Raji (cell line): ENCODE results near the gene ZDHHC11B.

Source experiments
- POLR2A ChIP-seq: IDR thresholded peaks from 2 replicates; pipeline ENCODE4 v1.6.1; 2011; ENCODE audit warnings: low read depth, low read length, control low read depth; ENCODE audit not compliant: insufficient read depth

Gene ZDHHC11B

DNA sequence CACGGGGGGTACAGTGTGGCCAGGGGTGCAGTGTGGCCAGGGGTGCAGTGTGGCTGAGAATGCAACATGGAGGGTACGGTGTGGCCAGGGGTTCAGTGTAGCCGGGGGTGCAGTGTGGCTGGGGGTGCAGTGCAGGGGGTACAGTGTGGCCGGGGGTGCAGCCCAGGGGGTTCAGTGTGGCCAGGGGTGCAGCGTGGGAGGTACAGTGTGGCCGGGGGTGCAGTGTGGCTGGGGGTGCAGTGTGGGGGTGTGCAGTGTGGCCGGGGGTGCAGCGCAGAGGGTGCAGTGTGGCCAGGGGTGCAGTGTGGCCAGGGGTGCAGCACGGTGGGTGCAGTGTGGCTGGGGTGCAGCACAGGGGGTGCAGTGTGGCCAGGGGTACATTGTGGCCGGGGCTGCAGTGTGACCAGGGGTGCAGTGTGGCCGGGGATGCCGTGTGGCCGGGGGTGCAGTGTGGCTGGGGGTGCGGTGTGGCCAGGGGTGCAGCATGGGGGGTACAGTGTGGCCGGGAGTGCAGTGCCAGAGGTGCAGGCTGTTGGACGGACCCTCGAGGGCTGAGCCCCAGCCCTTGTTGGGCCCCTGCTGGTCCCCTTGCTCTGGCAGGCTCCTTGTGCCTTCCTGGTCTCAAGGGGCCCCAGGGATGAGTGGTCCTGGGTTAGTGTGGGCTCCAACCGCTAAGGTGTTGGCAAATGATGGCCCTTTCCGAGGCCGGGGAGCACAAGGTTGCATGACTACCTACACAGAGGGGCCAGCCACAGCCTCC, 109.2 kb downstream of the ZDHHC11B start:
- no peak for TF ChIP-seq POLR2A

DNA sequence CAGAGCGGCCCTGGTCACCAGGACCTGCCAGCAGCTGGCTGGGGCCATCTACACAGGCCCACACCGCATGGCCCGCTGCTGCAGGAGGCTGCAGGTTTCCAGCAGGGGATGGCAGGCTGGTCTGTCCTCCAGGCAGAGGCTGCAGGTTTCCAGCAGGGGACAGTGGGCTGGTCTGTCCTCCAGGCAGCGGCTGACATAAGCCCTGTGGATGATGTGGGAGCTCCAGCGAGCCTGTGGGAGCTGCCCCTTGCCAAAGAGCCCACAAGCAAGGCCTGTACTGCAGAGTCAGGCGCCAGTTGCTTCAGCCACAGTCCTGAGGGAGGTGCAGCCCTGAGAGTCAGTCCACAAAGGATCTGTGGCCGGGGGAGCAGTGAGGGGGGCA, 109.9 kb downstream of the ZDHHC11B start:
- 0 out of 2 replicates have a peak, but pooled peaks have one; percentile 0 for TF ChIP-seq POLR2A

DNA sequence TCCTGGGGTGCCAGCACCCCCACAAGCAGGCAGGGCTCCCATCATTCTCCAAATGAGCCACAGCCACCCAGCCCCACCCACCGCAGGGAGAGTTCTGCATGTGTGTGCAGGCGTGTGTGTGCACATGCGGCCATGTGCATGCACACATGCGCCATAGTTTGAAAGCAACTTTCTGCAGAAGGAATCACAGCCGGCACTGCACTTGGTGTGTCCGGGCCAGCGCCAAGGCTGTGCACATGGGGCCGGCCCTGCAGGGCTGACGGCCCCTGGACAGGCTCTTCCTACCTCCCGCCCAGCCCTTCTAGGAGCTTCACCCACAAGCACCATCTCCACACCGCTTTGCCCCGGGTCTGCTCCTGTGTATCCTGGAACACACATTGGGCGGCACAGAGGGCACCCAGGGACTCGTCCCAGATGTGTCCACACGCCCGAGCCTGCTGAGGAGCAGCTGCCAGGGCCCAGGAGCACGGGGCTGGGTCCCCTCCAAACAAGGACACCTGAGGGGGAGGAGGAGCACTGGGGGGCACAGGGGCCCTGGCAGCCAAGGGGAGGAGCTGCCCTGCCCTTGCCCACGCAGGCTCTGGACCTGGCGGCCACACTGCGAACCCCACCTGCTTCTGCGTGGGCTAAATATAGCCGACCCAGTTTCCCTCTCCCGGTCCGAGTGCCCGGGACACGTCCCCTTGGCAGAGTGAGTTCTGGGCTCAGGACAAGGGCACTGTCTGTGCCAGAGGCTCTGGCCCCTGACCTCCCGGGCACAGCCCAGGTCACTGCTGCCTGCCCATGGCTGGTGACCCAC, 110.5 kb downstream of the ZDHHC11B start:
- TF ChIP-seq POLR2A: no peak

GRCh38 chr5:673161-673830, 111.2 kb downstream of the ZDHHC11B start:
- no peak; the same call in 1 of the 2 replicates for TF ChIP-seq POLR2A

DNA sequence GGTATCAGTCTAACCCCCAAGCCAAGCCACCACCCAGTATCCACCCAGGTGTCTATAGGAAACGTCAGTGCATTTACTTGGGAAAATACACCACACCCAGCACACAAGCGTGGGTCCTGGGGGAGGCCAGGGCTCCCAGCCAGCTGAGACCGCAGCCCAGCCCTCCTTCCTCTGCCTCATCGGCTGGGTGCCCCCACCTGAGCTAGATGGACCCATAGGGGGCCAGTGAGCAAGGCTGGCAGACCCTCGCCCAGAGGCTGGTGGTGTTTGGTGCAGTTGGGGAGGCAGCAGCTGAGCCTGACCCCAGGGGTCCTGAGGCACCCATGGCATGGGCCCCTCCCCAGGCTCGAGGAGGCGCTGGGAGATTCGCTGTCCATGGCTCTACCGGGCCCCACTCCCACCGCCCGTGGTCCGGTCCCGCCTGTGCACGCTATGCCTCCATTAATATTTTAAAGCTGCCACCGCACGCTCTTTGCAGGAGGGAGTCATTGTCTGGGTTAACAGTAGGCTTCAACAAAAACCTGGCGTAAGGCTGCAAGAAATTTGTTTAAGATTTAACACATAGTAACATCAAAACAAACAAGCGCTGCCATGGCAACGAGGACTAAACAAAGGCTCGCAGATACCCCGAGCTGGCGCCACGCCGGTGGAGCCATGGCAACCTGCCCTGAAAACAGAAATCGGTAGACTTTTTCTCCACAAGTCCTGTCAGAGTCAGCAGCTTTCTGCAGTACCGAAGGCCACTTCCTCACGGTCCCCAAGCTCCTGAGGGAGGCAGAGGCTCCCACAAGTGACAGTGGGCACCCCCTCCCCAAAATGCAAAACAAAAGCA, 112.0 kb downstream of the ZDHHC11B start:
- TF ChIP-seq POLR2A: no peak

- no peak for TF ChIP-seq POLR2A
Measured at GRCh38 chr5:671459-672328, 112.8 kb downstream of the ZDHHC11B start.

GRCh38 chr5:670396-671270, 113.9 kb downstream of the ZDHHC11B start:
- no peak for TF ChIP-seq POLR2A

DNA sequence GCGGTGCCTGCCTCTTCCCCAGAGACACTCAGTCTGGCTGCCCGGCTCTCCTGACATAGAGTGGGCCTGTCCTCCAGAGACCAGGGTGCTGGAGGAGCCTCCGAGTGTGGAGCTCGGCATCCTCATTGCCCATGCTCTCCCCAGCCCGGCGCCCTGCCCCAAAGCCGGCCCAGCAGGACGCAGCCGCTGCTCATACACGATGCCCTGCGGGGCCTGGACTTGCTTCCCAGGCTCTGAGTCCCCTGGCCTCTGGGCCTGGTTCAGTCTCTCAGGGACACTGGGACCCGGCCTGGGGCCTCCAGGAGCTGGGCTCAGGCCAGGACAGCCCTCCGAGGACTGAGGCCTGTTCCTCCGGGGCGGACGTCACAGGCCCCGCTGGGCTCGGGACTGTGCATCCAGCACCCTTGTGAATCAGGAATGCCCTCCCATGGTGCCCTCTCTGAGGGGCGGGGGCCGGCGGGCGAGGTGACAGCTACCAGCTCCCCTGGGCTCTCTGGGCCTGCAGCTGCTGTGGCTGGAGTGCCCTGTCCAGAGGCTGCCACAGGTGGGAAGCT, 114.6 kb downstream of the ZDHHC11B start:
- no peak for TF ChIP-seq POLR2A

DNA sequence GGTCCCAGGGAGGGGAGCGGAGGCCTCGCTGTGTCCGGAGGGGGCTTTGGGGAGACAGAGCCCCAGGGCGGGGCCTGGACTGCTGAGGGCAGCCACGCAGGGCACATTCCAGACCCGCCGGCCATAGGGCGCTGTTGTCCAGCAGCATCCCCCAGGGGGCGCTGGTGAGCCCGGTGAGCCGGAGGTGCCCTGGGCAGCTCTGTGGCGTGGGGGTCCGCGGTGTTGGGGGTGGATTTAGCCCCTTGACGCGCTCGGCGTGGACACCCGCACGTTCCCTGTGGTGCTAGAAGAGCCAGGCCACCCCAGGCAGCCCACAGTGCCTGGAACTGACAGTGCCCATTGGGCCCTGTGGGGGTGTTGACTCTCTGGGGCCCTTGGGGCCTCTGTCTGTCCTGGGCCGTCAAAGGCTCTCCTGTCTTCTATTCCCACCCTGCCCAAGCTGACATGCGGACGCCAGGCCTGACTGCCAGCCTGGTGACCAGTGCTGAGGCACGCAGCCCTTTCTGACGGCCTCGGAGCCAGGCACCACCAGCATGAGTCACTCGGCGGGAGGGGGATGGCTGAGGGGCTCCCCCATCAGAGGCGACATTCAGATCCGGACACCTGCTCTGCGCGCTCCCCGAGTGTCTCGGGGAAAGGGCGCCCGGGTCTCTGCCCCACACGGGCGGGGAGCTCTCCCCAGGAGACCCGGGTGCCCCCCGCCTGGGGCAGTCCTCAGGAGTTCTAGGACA, 115.3 kb downstream of the ZDHHC11B start:
- no peak for TF ChIP-seq POLR2A

GRCh38 chr5:668283-668995, 116.1 kb downstream of the ZDHHC11B start:
- no peak for TF ChIP-seq POLR2A

- no peak for TF ChIP-seq POLR2A
Measured at GRCh38 chr5:666816-667498, 117.6 kb downstream of the ZDHHC11B start.
